Neural cell (in vitro differentiated cells): ENCODE results near the gene TRAPPC1. TPM values are rescaled to one million over a fixed set of nuclear protein-coding genes. Genes with fewer than 3 reads are reported as not detected.
A peak's percentile ranks its signal among the peaks of the same experiment; 100 is the strongest.

ENCODE experiments used
- H2AFZ ChIP-seq: fragments of 200-600, 300-800 bp; sonication (generic), shearing (Covaris generic); 2 replicates; pipeline ENCODE4 v1.6.0; 2014; ENCODE audit warnings: low read depth, mild to moderate bottlenecking, antibody characterized with exemption, low read length, moderate library complexity
- H3F3A ChIP-seq: fragments of 200-600 bp; shearing (Covaris generic); 2 replicates; pipeline ENCODE4 v1.6.1; 2016; ENCODE audit warnings: mild to moderate bottlenecking, moderate library complexity, mixed read lengths, antibody characterized with exemption, low read length; ENCODE audit not compliant: insufficient read depth, poor library complexity, severe bottlenecking
- H3K27ac ChIP-seq: fragments of 200-600, 300-800 bp; sonication (generic), shearing (Covaris generic); 2 replicates; pipeline ENCODE4 v1.5.1; 2014; ENCODE audit warnings: mild to moderate bottlenecking, low read length, moderate library complexity
- H3K27me3 ChIP-seq: fragments of 300-800, 200-600 bp; sonication (generic), shearing (Covaris generic); 2 replicates; pipeline ENCODE4 v1.6.0; 2014; ENCODE audit warnings: mild to moderate bottlenecking, low read depth, low read length, moderate library complexity; ENCODE audit not compliant: insufficient read depth
- H3K36me3 ChIP-seq: fragments of 300-800, 200-600 bp; sonication (generic), shearing (Covaris generic); 2 replicates; pipeline ENCODE4 v1.5.1; 2014; ENCODE audit warnings: mild to moderate bottlenecking, antibody characterized with exemption, low read length, moderate library complexity; ENCODE audit not compliant: insufficient read depth
- H3K4me2 ChIP-seq: fragments of 300-800, 200-600 bp; sonication (generic), shearing (Covaris generic); 2 replicates; pipeline ENCODE4 v1.6.0; 2014; ENCODE audit warnings: mild to moderate bottlenecking, low read length
- H3K4me3 ChIP-seq: fragments of 300-800, 200-600 bp; sonication (generic), shearing (Covaris generic); 2 replicates; pipeline ENCODE4 v1.5.1; 2014; ENCODE audit warnings: mild to moderate bottlenecking, low read length, moderate library complexity
- H3K79me2 ChIP-seq: fragments of 200-600 bp; shearing (Covaris generic); replicated peaks from 2 replicates; pipeline ENCODE4 v1.6.0; 2014; ENCODE audit warnings: mild to moderate bottlenecking, low read length, moderate library complexity; ENCODE audit not compliant: insufficient read depth
- H3K9ac ChIP-seq: fragments of 300-800, 200-600 bp; sonication (generic), shearing (Covaris generic); 2 replicates; pipeline ENCODE4 v1.6.1; 2016; ENCODE audit warnings: mild to moderate bottlenecking, low read length, mixed read lengths
- H3K9me2 ChIP-seq: fragments of 200-600 bp; shearing (Covaris generic); 2 replicates; pipeline ENCODE4 v1.6.1; 2016; ENCODE audit warnings: mild to moderate bottlenecking, low read length, mixed read lengths; ENCODE audit not compliant: insufficient read depth
- H3K9me3 ChIP-seq: fragments of 200-600, 300-800 bp; sonication (generic), shearing (Covaris generic); 2 replicates; pipeline ENCODE4 v1.6.1; 2016; ENCODE audit warnings: mild to moderate bottlenecking, mixed run types, low read length, moderate library complexity, mixed read lengths
- H4K20me1 ChIP-seq: fragments of 200-600 bp; shearing (Covaris generic); 2 replicates; pipeline ENCODE4 v1.6.1; 2016; ENCODE audit warnings: mild to moderate bottlenecking, mixed run types; ENCODE audit not compliant: insufficient read depth
- CTCF ChIP-seq: fragments of 450-650 bp; IDR thresholded peaks from 2 replicates; pipeline ENCODE4 v1.5.1; 2014; ENCODE audit warnings: antibody characterized with exemption, mild to moderate bottlenecking, moderate library complexity; ENCODE audit not compliant: poor library complexity, severe bottlenecking
- EP300 ChIP-seq: fragments of 450-650 bp; conservative IDR thresholded peaks from 2 replicates; pipeline ENCODE4 v1.6.1; 2014; ENCODE audit warnings: antibody characterized with exemption, mild to moderate bottlenecking, moderate library complexity; ENCODE audit not compliant: poor library complexity, severe bottlenecking
- EZH2 ChIP-seq: fragments of 200-600, 300-800 bp; shearing (Covaris generic), sonication (generic); IDR thresholded peaks from 2 replicates; pipeline ENCODE4 v1.6.1; 2014; ENCODE audit warnings: antibody characterized with exemption, low read length, borderline replicate concordance, mild to moderate bottlenecking; ENCODE audit not compliant: insufficient read depth, poor library complexity, severe bottlenecking
- MXI1 ChIP-seq: fragments of 450-650 bp; conservative IDR thresholded peaks from 2 replicates; pipeline ENCODE4 v1.6.1; 2014; ENCODE audit warnings: antibody characterized with exemption, mild to moderate bottlenecking; ENCODE audit not compliant: poor library complexity, severe bottlenecking
- POLR2AphosphoS5 ChIP-seq: IDR thresholded peaks from 2 replicates; pipeline ENCODE4 v1.6.1; 2012
- RAD21 ChIP-seq: fragments of 450-650 bp; conservative IDR thresholded peaks from 2 replicates; pipeline ENCODE4 v1.6.1; 2014; ENCODE audit warnings: antibody characterized with exemption, mild to moderate bottlenecking, moderate library complexity
- SMC3 ChIP-seq: fragments of 450-650 bp; conservative IDR thresholded peaks from 2 replicates; pipeline ENCODE4 v1.6.1; 2014; ENCODE audit warnings: antibody characterized with exemption, mild to moderate bottlenecking, moderate library complexity; ENCODE audit not compliant: poor library complexity
- TAF1 ChIP-seq: IDR thresholded peaks from 2 replicates; pipeline ENCODE4 v1.6.1; 2012; ENCODE audit warnings: low read depth
- polyA plus RNA-seq: library from polyadenylated mRNA; depleted of rRNA; stranded (reverse); fragments of >200 nt; gene quantifications from 2 replicates; pipeline ENCODE4 v1.2.3, GENCODE V29; 2014
- TF ChIP-seq, protein P1 (sequence below): IDR thresholded peaks from 2 replicates; pipeline ENCODE4 v1.6.1; 2012; ENCODE audit warnings: borderline replicate concordance

TRAPPC1 gene
- polyA plus RNA-seq, 1 donor from 2014 or later: 34.0 TPM

- Histone ChIP-seq H3K79me2 (no peaks in the 10 kb centered on the region), H3K9ac (no peak overlapping the region), H3K27ac (no peak overlapping the region), H3F3A (peaks cover 9% of the 10 kb centered on the region), H3K9me3 (no peaks in the 10 kb centered on the region), H3K36me3 (no peaks in the 10 kb centered on the region), H3K9me2 (no peaks in the 10 kb centered on the region), H2AFZ (no peak overlapping the region), H3K4me2 (no peak overlapping the region), H3K27me3 (no peaks in the 10 kb centered on the region), H3K4me3 (no peak overlapping the region), H4K20me1 (peaks cover 6% of the 10 kb centered on the region)
- no peak for TF ChIP-seq TAF1
- TF ChIP-seq MXI1: no peak
- no peak for TF ChIP-seq EZH2
- TF ChIP-seq RAD21: peak; percentile 80
- TF ChIP-seq SMC3: peak; percentile 77
- TF ChIP-seq, protein P1, sequence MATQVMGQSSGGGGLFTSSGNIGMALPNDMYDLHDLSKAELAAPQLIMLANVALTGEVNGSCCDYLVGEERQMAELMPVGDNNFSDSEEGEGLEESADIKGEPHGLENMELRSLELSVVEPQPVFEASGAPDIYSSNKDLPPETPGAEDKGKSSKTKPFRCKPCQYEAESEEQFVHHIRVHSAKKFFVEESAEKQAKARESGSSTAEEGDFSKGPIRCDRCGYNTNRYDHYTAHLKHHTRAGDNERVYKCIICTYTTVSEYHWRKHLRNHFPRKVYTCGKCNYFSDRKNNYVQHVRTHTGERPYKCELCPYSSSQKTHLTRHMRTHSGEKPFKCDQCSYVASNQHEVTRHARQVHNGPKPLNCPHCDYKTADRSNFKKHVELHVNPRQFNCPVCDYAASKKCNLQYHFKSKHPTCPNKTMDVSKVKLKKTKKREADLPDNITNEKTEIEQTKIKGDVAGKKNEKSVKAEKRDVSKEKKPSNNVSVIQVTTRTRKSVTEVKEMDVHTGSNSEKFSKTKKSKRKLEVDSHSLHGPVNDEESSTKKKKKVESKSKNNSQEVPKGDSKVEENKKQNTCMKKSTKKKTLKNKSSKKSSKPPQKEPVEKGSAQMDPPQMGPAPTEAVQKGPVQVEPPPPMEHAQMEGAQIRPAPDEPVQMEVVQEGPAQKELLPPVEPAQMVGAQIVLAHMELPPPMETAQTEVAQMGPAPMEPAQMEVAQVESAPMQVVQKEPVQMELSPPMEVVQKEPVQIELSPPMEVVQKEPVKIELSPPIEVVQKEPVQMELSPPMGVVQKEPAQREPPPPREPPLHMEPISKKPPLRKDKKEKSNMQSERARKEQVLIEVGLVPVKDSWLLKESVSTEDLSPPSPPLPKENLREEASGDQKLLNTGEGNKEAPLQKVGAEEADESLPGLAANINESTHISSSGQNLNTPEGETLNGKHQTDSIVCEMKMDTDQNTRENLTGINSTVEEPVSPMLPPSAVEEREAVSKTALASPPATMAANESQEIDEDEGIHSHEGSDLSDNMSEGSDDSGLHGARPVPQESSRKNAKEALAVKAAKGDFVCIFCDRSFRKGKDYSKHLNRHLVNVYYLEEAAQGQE: no peak
- TF ChIP-seq EP300: no peak
- TF ChIP-seq CTCF: peak; percentile 79
These were observed 18.7 kb downstream of the TRAPPC1 start for GRCh38 chr17:7912927-7913524.

- Histone ChIP-seq H3K4me2 (no peak overlapping the region), H4K20me1 (peaks cover 6% of the 10 kb centered on the region), H3K4me3 (no peak overlapping the region), H3K27me3 (no peaks in the 10 kb centered on the region), H2AFZ (no peak overlapping the region), H3K9me3 (no peaks in the 10 kb centered on the region), H3K9me2 (no peaks in the 10 kb centered on the region), H3K9ac (no peak overlapping the region), H3K27ac (no peak overlapping the region), H3K79me2 (no peaks in the 10 kb centered on the region), H3K36me3 (no peaks in the 10 kb centered on the region), H3F3A (peaks cover 9% of the 10 kb centered on the region)
- no peak for TF ChIP-seq TAF1
- TF ChIP-seq POLR2AphosphoS5: no peak
- no peak for TF ChIP-seq EP300
- no peak for TF ChIP-seq CTCF
- no peak for TF ChIP-seq MXI1
These were observed 20.6 kb downstream of the TRAPPC1 start for GRCh38 chr17:7911116-7911515.
